Fibroblast of lung (primary cell): ENCODE data around the gene ECPAS. TPM values are rescaled to one million over a fixed set of nuclear protein-coding genes. Genes with fewer than 3 reads are reported as not detected.

ENCODE experiments used
- DNase-seq, 2 donors: peaks; one replicate each; pipeline versions ENCODE4 v3.0.0 to v3.0.0-alpha.2; 2010; ENCODE audit warnings: low read depth in 2 of 2
- H2AFZ ChIP-seq: 2 replicates; pipeline ENCODE4 v1.5.1; 2012; ENCODE audit warnings: low read length, control low read depth, inconsistent platforms
- H3K27ac ChIP-seq: 2 replicates; pipeline ENCODE4 v1.5.1; 2011; ENCODE audit warnings: low read length, control low read depth; ENCODE audit not compliant: insufficient read depth
- H3K27me3 ChIP-seq: 2 replicates; pipeline ENCODE4 v1.5.1; 2011; ENCODE audit warnings: mild to moderate bottlenecking, low read length; ENCODE audit not compliant: control insufficient read depth, insufficient read depth
- H3K36me3 ChIP-seq: 2 replicates; pipeline ENCODE4 v1.5.1; 2011; ENCODE audit warnings: low read length; ENCODE audit not compliant: control insufficient read depth, insufficient read depth
- H3K4me1 ChIP-seq: 2 replicates; pipeline ENCODE4 v1.5.1; 2011; ENCODE audit warnings: low read length; ENCODE audit not compliant: control insufficient read depth, insufficient read depth; ENCODE audit errors: extremely low read depth
- H3K4me2 ChIP-seq: 2 replicates; pipeline ENCODE4 v1.5.1; 2011; ENCODE audit warnings: low read length, control low read depth; ENCODE audit not compliant: insufficient read depth; ENCODE audit errors: extremely low read depth
- H3K4me3 ChIP-seq, 4 experiments: fragments of 200-600 bp in 1 of 4; sonication (generic) in 1 of 4; replicated peaks in 1 of 4; 2 replicates each; pipeline ENCODE4 v1.5.1; 2011 to 2016; ENCODE audit warnings: low read length in 4 of 4, low read depth in 3 of 4, mild to moderate bottlenecking in 3 of 4, control low read depth in 2 of 4, inconsistent platforms in 1 of 4, mixed read lengths in 1 of 4; ENCODE audit not compliant: insufficient read depth in 1 of 4; ENCODE audit errors: control extremely low read depth in 1 of 4
- H3K79me2 ChIP-seq: 2 replicates; pipeline ENCODE4 v1.5.1; 2012; ENCODE audit warnings: mild to moderate bottlenecking, low read length, inconsistent platforms; ENCODE audit not compliant: control insufficient read depth, insufficient read depth
- H3K9ac ChIP-seq: 2 replicates; pipeline ENCODE4 v1.5.1; 2011; ENCODE audit warnings: mild to moderate bottlenecking, low read length, control low read depth; ENCODE audit not compliant: insufficient read depth
- H3K9me3 ChIP-seq: 2 replicates; pipeline ENCODE4 v1.5.1; 2012; ENCODE audit warnings: low read depth, low read length; ENCODE audit not compliant: control insufficient read depth, insufficient read depth
- H4K20me1 ChIP-seq: 2 replicates; pipeline ENCODE4 v1.5.1; 2011; ENCODE audit warnings: low read length; ENCODE audit not compliant: control insufficient read depth, insufficient read depth; ENCODE audit errors: extremely low read depth
- CTCF ChIP-seq, 2 donors: IDR thresholded peaks in 1 of 2; conservative IDR thresholded peaks in 1 of 2; 1 replicate in 1 of 2; 2 replicates in 1 of 2; pipeline ENCODE4 v1.5.1; 2011 to 2012; ENCODE audit warnings: low read length in 2 of 2, control low read depth in 1 of 2, inconsistent platforms in 1 of 2, low read depth in 1 of 2, mild to moderate bottlenecking in 1 of 2
- EZH2 ChIP-seq: IDR thresholded peaks from 2 replicates; pipeline ENCODE4 v1.5.1; 2012; ENCODE audit warnings: low read length, control low read depth, mild to moderate bottlenecking; ENCODE audit errors: missing control alignments
- polyA plus RNA-seq, 2 donors: library from polyadenylated mRNA; depleted of rRNA in 1 of 2; stranded (reverse) in 1 of 2; unstranded in 1 of 2; fragments of >200 nt; gene quantifications; 2 replicates each; pipeline ENCODE4 v1.2.1, GENCODE V29; 2011 to 2012; ENCODE audit warnings: missing spikeins in 1 of 2
- total RNA-seq: library from RNA; depleted of rRNA; stranded (reverse); fragments of >200 nt; gene quantifications from 2 replicates; pipeline ENCODE4 v1.2.1, GENCODE V29; 2014

The ECPAS gene
- total and polyA plus RNA-seq, 2 donors (not counting 1 experiment from before 2014, with no cell fraction given) = 42.9 to 140 TPM

GRCh38 chr9:111481885-111482636 lies 2.1 kb downstream of the ECPAS start:
- H4K20me1 ChIP-seq = peaks cover 2% of the 10 kb centered on the region
- no peak overlapping the region for H2AFZ ChIP-seq
- H3K9me3 ChIP-seq = no peaks in the 10 kb centered on the region

GRCh38 chr9:111477677-111478076 lies 6.5 kb downstream of the ECPAS start:
- Histone ChIP-seq H3K9me3 (no peaks in the 10 kb centered on the region), H3K27me3 (no peaks in the 10 kb centered on the region), H3K9ac (no peak overlapping the region), H2AFZ (no peak overlapping the region), H3K36me3 (no peaks in the 10 kb centered on the region), H3K27ac (no peak overlapping the region), H3K79me2 (peaks cover 94% of the 10 kb centered on the region), H3K4me1 (peaks cover 4% of the 10 kb centered on the region), H3K4me2 (no peak overlapping the region), H4K20me1 (peaks cover 2% of the 10 kb centered on the region), H3K4me3 (no peak overlapping the region)
- no peak for TF ChIP-seq CTCF (conservative IDR thresholded peaks at IDR 0.05 in 1 of 2, IDR thresholded peaks at IDR 0.05 in 1 of 2; ENCODE audit: low read depth in 1 of 2, low read length in 2 of 2)
- TF ChIP-seq EZH2 = no peak
- no peak for DNase-seq

More at GRCh38 chr9:111481885-111482636, 2.1 kb downstream of the ECPAS start:
- TF ChIP-seq EZH2 (no peak), CTCF (conservative IDR thresholded peaks at IDR 0.05 in 1 of 2, IDR thresholded peaks at IDR 0.05 in 1 of 2; ENCODE audit: low read depth in 1 of 2, low read length in 2 of 2) (no peak)
- Histone ChIP-seq H3K36me3 (no peaks in the 10 kb centered on the region), H3K4me2 (peak overlapping the region; percentile 91), H3K4me3 (peak overlapping the region; percentile 69 to 85 (median 76)), H3K9ac (peak overlapping the region; percentile 84), H3K79me2 (peaks cover 59% of the 10 kb centered on the region), H3K27me3 (no peaks in the 10 kb centered on the region), H3K27ac (peak overlapping the region; percentile 15), H3K4me1 (peaks cover 4% of the 10 kb centered on the region)
- DNase-seq = peak; percentile 12 to 80

GRCh38 chr9:111475195-111475594 lies 9.0 kb downstream of the ECPAS start:
- no peaks in the 10 kb centered on the region for H3K27me3 ChIP-seq
- DNase-seq = no peak
- H4K20me1 ChIP-seq = peaks cover 2% of the 10 kb centered on the region
- no peak overlapping the region for H3K4me2 ChIP-seq
- H3K4me1 ChIP-seq = no peaks in the 10 kb centered on the region
- no peaks in the 10 kb centered on the region for H3K9me3 ChIP-seq
- no peaks in the 10 kb centered on the region for H3K36me3 ChIP-seq
- no peak overlapping the region for H3K9ac ChIP-seq
- H3K79me2 ChIP-seq = peaks cover 93% of the 10 kb centered on the region
- no peak overlapping the region for H3K4me3 ChIP-seq
- no peak overlapping the region for H2AFZ ChIP-seq
- TF ChIP-seq EZH2 (no peak), CTCF (conservative IDR thresholded peaks at IDR 0.05 in 1 of 2, IDR thresholded peaks at IDR 0.05 in 1 of 2; ENCODE audit: low read depth in 1 of 2, low read length in 2 of 2) (no peak)
- no peak overlapping the region for H3K27ac ChIP-seq
